PC-3 (cell line): ENCODE measurements around the gene NOC4L.

Experiments
- EZH2 ChIP-seq: fragments of 300-600 bp; sonication (generic); IDR thresholded peaks from one replicate; pipeline ENCODE4 v1.6.1; 2017; ENCODE audit warnings: antibody characterized with exemption, mild to moderate bottlenecking, low read length; ENCODE audit not compliant: unreplicated experiment
- TF ChIP-seq, protein P1 (sequence below): fragments of 300-600 bp; sonication (generic); conservative IDR thresholded peaks from 2 replicates; pipeline ENCODE4 v1.5.1; 2017; ENCODE audit warnings: antibody characterized with exemption, low read depth, mild to moderate bottlenecking, low read length

DNA sequence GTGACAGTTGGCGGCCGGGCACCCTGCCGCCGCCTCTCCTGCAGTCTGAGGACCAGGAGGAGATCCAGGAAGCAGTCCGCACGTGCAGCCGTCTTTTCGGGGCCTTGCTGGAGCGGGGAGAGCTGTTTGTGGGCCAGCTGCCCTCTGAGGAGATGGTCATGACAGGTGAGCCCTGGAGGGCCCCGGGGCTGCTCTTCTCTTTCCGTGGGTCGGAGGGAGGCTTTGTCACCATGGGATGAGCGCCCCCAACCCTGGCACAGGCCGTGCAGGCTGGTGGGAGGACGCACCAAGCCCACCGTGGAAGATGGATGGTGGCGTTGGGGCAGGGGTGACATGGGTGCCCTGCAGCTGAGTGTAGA lies 532 bp downstream of the NOC4L start:
- TF ChIP-seq, protein P1, sequence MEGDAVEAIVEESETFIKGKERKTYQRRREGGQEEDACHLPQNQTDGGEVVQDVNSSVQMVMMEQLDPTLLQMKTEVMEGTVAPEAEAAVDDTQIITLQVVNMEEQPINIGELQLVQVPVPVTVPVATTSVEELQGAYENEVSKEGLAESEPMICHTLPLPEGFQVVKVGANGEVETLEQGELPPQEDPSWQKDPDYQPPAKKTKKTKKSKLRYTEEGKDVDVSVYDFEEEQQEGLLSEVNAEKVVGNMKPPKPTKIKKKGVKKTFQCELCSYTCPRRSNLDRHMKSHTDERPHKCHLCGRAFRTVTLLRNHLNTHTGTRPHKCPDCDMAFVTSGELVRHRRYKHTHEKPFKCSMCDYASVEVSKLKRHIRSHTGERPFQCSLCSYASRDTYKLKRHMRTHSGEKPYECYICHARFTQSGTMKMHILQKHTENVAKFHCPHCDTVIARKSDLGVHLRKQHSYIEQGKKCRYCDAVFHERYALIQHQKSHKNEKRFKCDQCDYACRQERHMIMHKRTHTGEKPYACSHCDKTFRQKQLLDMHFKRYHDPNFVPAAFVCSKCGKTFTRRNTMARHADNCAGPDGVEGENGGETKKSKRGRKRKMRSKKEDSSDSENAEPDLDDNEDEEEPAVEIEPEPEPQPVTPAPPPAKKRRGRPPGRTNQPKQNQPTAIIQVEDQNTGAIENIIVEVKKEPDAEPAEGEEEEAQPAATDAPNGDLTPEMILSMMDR, result no peak
- no peak for TF ChIP-seq EZH2
